DND-41 (cell line): ENCODE measurements around the gene ULBP1.
"Not testable (repeated sequence)": the region's sequence is repeated elsewhere in the genome, so short reads cannot be mapped to it uniquely, and the experiment has no call there.

Experiments used
- ATAC-seq: fragments of 200-7000 bp; cut with Tn5 transposase; 3 replicates; pipeline ENCODE4 v1.9.1; 2021; ENCODE audit warnings: low read depth; ENCODE audit not compliant: insufficient read depth
- DNase-seq: peaks from one replicate; pipeline ENCODE4 v3.0.0-alpha.2; 2020
- H2AFZ ChIP-seq: 2 replicates; pipeline ENCODE4 v1.6.0; 2012; ENCODE audit warnings: low read depth, low read length
- H3K27ac ChIP-seq: 2 replicates; pipeline ENCODE4 v1.5.1; 2012; ENCODE audit warnings: low read length, inconsistent platforms
- H3K27me3 ChIP-seq: fragments of 200-600 bp; sonication (generic); 2 replicates; pipeline ENCODE4 v1.6.0; 2012; ENCODE audit warnings: low read length, mild to moderate bottlenecking, inconsistent platforms; ENCODE audit not compliant: insufficient read depth, poor library complexity
- H3K36me3 ChIP-seq: 2 replicates; pipeline ENCODE4 v1.5.1; 2012; ENCODE audit warnings: low read length, inconsistent platforms; ENCODE audit not compliant: insufficient read depth
- H3K4me1 ChIP-seq: 2 replicates; pipeline ENCODE4 v1.5.1; 2012; ENCODE audit warnings: mild to moderate bottlenecking, low read length; ENCODE audit not compliant: insufficient read depth
- H3K4me2 ChIP-seq: 2 replicates; pipeline ENCODE4 v1.6.0; 2012; ENCODE audit warnings: mild to moderate bottlenecking, moderate library complexity, low read length, inconsistent platforms; ENCODE audit not compliant: insufficient read depth
- H3K4me3 ChIP-seq, 2 experiments: fragments of 200-600 bp in 1 of 2; shearing (Covaris generic) in 1 of 2; 2 replicates each; pipeline ENCODE4 v1.5.1; 2012 to 2016; ENCODE audit warnings: inconsistent platforms in 2 of 2, low read length in 2 of 2, mild to moderate bottlenecking in 2 of 2, low read depth in 1 of 2, moderate library complexity in 1 of 2
- H3K79me2 ChIP-seq: 2 replicates; pipeline ENCODE4 v1.6.0; 2012; ENCODE audit warnings: low read length, inconsistent platforms; ENCODE audit not compliant: insufficient read depth
- H3K9ac ChIP-seq: 2 replicates; pipeline ENCODE4 v1.6.0; 2012; ENCODE audit warnings: low read depth, mild to moderate bottlenecking, inconsistent platforms, low read length, moderate library complexity
- H3K9me3 ChIP-seq: 2 replicates; pipeline ENCODE4 v1.5.1; 2012; ENCODE audit warnings: low read length, moderate library complexity, mild to moderate bottlenecking, inconsistent platforms; ENCODE audit not compliant: insufficient read depth, severe bottlenecking
- H4K20me1 ChIP-seq: 2 replicates; pipeline ENCODE4 v1.6.0; 2012; ENCODE audit warnings: low read length; ENCODE audit not compliant: insufficient read depth
- CTCF ChIP-seq: IDR thresholded peaks from 2 replicates; pipeline ENCODE4 v1.5.1; 2012; ENCODE audit warnings: borderline replicate concordance, low read length, moderate library complexity, mild to moderate bottlenecking; ENCODE audit not compliant: poor library complexity, severe bottlenecking; ENCODE audit errors: extremely low read depth
- EZH2 ChIP-seq: IDR thresholded peaks from 3 replicates; pipeline ENCODE4 v1.6.1; 2012; ENCODE audit warnings: borderline replicate concordance, low read depth, mild to moderate bottlenecking, moderate library complexity, low read length, inconsistent platforms; ENCODE audit not compliant: severe bottlenecking

Gene ULBP1

GRCh38 chr6:150015281-150016001, 51.7 kb downstream of the ULBP1 start:
- not testable (repeated sequence) for H3K4me1 ChIP-seq, H3K27ac ChIP-seq, DNase-seq, H3K79me2 ChIP-seq, H3K9me3 ChIP-seq, H4K20me1 ChIP-seq, H3K9ac ChIP-seq, H3K4me2 ChIP-seq, H2AFZ ChIP-seq, ATAC-seq, H3K4me3 ChIP-seq, H3K36me3 ChIP-seq
- peaks cover 21% of the 10 kb centered on the region for H3K27me3 ChIP-seq

GRCh38 chr6:150016324-150017185, 52.8 kb downstream of the ULBP1 start:
- Histone ChIP-seq H2AFZ (no peak overlapping the region), H3K4me1 (no peaks in the 10 kb centered on the region), H3K4me2 (no peak overlapping the region), H4K20me1 (no peaks in the 10 kb centered on the region), H3K9me3 (no peaks in the 10 kb centered on the region), H3K27ac (no peak overlapping the region), H3K4me3 (no peak overlapping the region), H3K27me3 (peaks cover 15% of the 10 kb centered on the region), H3K79me2 (no peaks in the 10 kb centered on the region), H3K36me3 (no peaks in the 10 kb centered on the region), H3K9ac (no peak overlapping the region)
- TF ChIP-seq EZH2 (no peak), CTCF (peak; percentile 73)
- peak; percentile 48 for DNase-seq
- ATAC-seq: peak; percentile 91

GRCh38 chr6:150017186-150017521, 53.4 kb downstream of the ULBP1 start:
- not testable (repeated sequence) for H3K4me3 ChIP-seq, H3K9me3 ChIP-seq, H3K36me3 ChIP-seq, H4K20me1 ChIP-seq, ATAC-seq, H3K27ac ChIP-seq, H3K79me2 ChIP-seq, DNase-seq, H3K9ac ChIP-seq, H2AFZ ChIP-seq, H3K4me2 ChIP-seq, H3K4me1 ChIP-seq
- TF ChIP-seq CTCF: peak; percentile 27
- peaks cover 12% of the 10 kb centered on the region for H3K27me3 ChIP-seq

GRCh38 chr6:150018846-150019580, 55.3 kb downstream of the ULBP1 start:
- H3K36me3 ChIP-seq: no peaks in the 10 kb centered on the region

More at GRCh38 chr6:150018846-150019580, 55.3 kb downstream of the ULBP1 start:
- Histone ChIP-seq H3K27me3 (peaks cover 6% of the 10 kb centered on the region), H3K4me3 (no peak overlapping the region), H3K9ac (no peak overlapping the region), H3K27ac (no peak overlapping the region), H3K79me2 (no peaks in the 10 kb centered on the region), H3K4me2 (no peak overlapping the region), H4K20me1 (no peaks in the 10 kb centered on the region), H2AFZ (no peak overlapping the region), H3K4me1 (no peaks in the 10 kb centered on the region), H3K9me3 (no peaks in the 10 kb centered on the region)
- ATAC-seq: no peak
- TF ChIP-seq CTCF (no peak), EZH2 (no peak)
- no peak for DNase-seq
